HG03095 (cell line): ENCODE data around the gene OR51B2.
"Not testable (repeated sequence)": the region's sequence is repeated elsewhere in the genome, so short reads cannot be mapped to it uniquely, and the experiment has no call there.

Experiments used
- ATAC-seq: cut with Tn5 transposase; IDR thresholded peaks from one replicate; pipeline ENCODE4 v1.9.1; 2021; ENCODE audit warnings: moderate library complexity; ENCODE audit not compliant: unreplicated experiment

The OR51B2 gene

GRCh38 chr11:5324197-5324596, at the start of gene OR51B2:
Gene OR51B2 (minus strand): TSS chr11:5324297. CDS start chr11:5324297, 0 bp downstream.
- no peak for ATAC-seq

GRCh38 chr11:5369789-5370188, 45.7 kb upstream of the OR51B2 start:
- no peak for ATAC-seq

- ATAC-seq, result peak; percentile 60
Observed at GRCh38 chr11:5368502-5369043, 44.5 kb upstream of the OR51B2 start.

- ATAC-seq, result no peak
Observed at GRCh38 chr11:5367448-5368074, 43.5 kb upstream of the OR51B2 start.

GRCh38 chr11:5366856-5367255, 42.8 kb upstream of the OR51B2 start:
- no peak for ATAC-seq

GRCh38 chr11:5366365-5366764, 42.3 kb upstream of the OR51B2 start:
- ATAC-seq, result not testable (repeated sequence)

GRCh38 chr11:5364214-5364613, 40.1 kb upstream of the OR51B2 start:
- no peak for ATAC-seq

- no peak for ATAC-seq
Observed at GRCh38 chr11:5363679-5364078, 39.6 kb upstream of the OR51B2 start.

GRCh38 chr11:5362017-5362625, 38.0 kb upstream of the OR51B2 start:
- ATAC-seq, result no peak

GRCh38 chr11:5356031-5356430, 31.9 kb upstream of the OR51B2 start:
- not testable (repeated sequence) for ATAC-seq

- ATAC-seq, result no peak
Observed at GRCh38 chr11:5351208-5351607, 27.1 kb upstream of the OR51B2 start, which contains the start of gene OR51B6. Gene OR51B6 (plus strand): TSS chr11:5351508. CDS start chr11:5351508, 0 bp downstream.

GRCh38 chr11:5349550-5349949, 25.5 kb upstream of the OR51B2 start:
- ATAC-seq, result no peak

GRCh38 chr11:5348551-5349194, 24.6 kb upstream of the OR51B2 start:
- no peak for ATAC-seq

- ATAC-seq, result no peak
Observed at GRCh38 chr11:5345831-5346230, 21.7 kb upstream of the OR51B2 start.

- ATAC-seq, result no peak
Observed at GRCh38 chr11:5343474-5344335, 19.6 kb upstream of the OR51B2 start, which contains the start of gene OR51B5. Gene OR51B5 (minus strand): TSS chr11:5343524. CDS start chr11:5343524, 0 bp downstream.

GRCh38 chr11:5339771-5340322, 15.8 kb upstream of the OR51B2 start:
- peak; percentile 61 for ATAC-seq

- not testable (repeated sequence) for ATAC-seq
Observed at GRCh38 chr11:5337253-5337652, 13.2 kb upstream of the OR51B2 start.

GRCh38 chr11:5336331-5336730, 12.2 kb upstream of the OR51B2 start:
- no peak for ATAC-seq

GRCh38 chr11:5335170-5335569, 11.1 kb upstream of the OR51B2 start:
- ATAC-seq, result no peak

GRCh38 chr11:5317292-5317691, 6.8 kb downstream of the OR51B2 start:
- no peak for ATAC-seq
